Stimulated activated memory B cell treated with anti-CD40 and anti-IgM and Interleukin-4, amounts not matched to agents 10 μg/mL and 1 μg/mL and 100 μg/mL, for 72 hours (primary cell): ENCODE data around the gene BATF2.
"Not testable (repeated sequence)": the region's sequence is repeated elsewhere in the genome, so short reads cannot be mapped to it uniquely, and the experiment has no call there.

Source experiments
- ATAC-seq: fragments of 150-1000 bp; cut with Tn5 transposase; 2 replicates; pipeline ENCODE4 v1.10.0; 2021
- H3K27ac Mint-ChIP-seq: one replicate; pipeline ENCODE4 v1.8.0; 2022; ENCODE audit warnings: mild to moderate bottlenecking, mixed read lengths
- H3K27me3 Mint-ChIP-seq: one replicate; pipeline ENCODE4 v1.8.0; 2022; ENCODE audit warnings: mixed read lengths
- H3K36me3 Mint-ChIP-seq: one replicate; pipeline ENCODE4 v1.8.0; 2022; ENCODE audit warnings: mixed read lengths
- H3K4me1 Mint-ChIP-seq: one replicate; pipeline ENCODE4 v1.8.0; 2022; ENCODE audit warnings: mixed read lengths
- H3K4me3 Mint-ChIP-seq: one replicate; pipeline ENCODE4 v1.8.0; 2022; ENCODE audit warnings: mild to moderate bottlenecking, moderate library complexity, mixed read lengths
- H3K9me3 Mint-ChIP-seq: one replicate; pipeline ENCODE4 v1.8.0; 2022; ENCODE audit warnings: mixed read lengths

BATF2 gene

GRCh38 chr11:65021003-65021402 lies 24.2 kb upstream of the BATF2 start:
- H3K4me3 Mint-ChIP-seq = no peak overlapping the region
- H3K36me3 Mint-ChIP-seq = peaks cover 36% of the 10 kb centered on the region
- no peaks in the 10 kb centered on the region for H3K27me3 Mint-ChIP-seq
- H3K9me3 Mint-ChIP-seq = no peaks in the 10 kb centered on the region
- H3K4me1 Mint-ChIP-seq = peaks cover 16% of the 10 kb centered on the region
- ATAC-seq = no peak
- H3K27ac Mint-ChIP-seq = no peak overlapping the region

- peaks cover 38% of the 10 kb centered on the region for H3K36me3 Mint-ChIP-seq
- no peaks in the 10 kb centered on the region for H3K27me3 Mint-ChIP-seq
- ATAC-seq = no peak
- no peak overlapping the region for H3K27ac Mint-ChIP-seq
- H3K9me3 Mint-ChIP-seq = no peaks in the 10 kb centered on the region
- peaks cover 25% of the 10 kb centered on the region for H3K4me1 Mint-ChIP-seq
- H3K4me3 Mint-ChIP-seq = no peak overlapping the region
Measured at GRCh38 chr11:65019824-65020223, 23.1 kb upstream of the BATF2 start.

- no peak for ATAC-seq
- Mint-ChIP-seq H3K27me3 (no peaks in the 10 kb centered on the region), H3K27ac (no peak overlapping the region), H3K4me1 (peaks cover 34% of the 10 kb centered on the region), H3K36me3 (peaks cover 38% of the 10 kb centered on the region), H3K9me3 (no peaks in the 10 kb centered on the region), H3K4me3 (no peak overlapping the region)
Measured at GRCh38 chr11:65017937-65018336, 21.2 kb upstream of the BATF2 start.

- Mint-ChIP-seq H3K27me3 (no peaks in the 10 kb centered on the region), H3K4me3 (no peak overlapping the region), H3K4me1 (peaks cover 37% of the 10 kb centered on the region), H3K36me3 (peaks cover 29% of the 10 kb centered on the region), H3K27ac (peak overlapping the region; percentile 8), H3K9me3 (no peaks in the 10 kb centered on the region)
- ATAC-seq = no peak
Measured at GRCh38 chr11:65016705-65017104, 19.9 kb upstream of the BATF2 start.

- peaks cover 37% of the 10 kb centered on the region for H3K4me1 Mint-ChIP-seq
- H3K9me3 Mint-ChIP-seq = no peaks in the 10 kb centered on the region
- H3K36me3 Mint-ChIP-seq = peaks cover 27% of the 10 kb centered on the region
- no peaks in the 10 kb centered on the region for H3K27me3 Mint-ChIP-seq
- H3K27ac Mint-ChIP-seq = peak overlapping the region; percentile 97
- H3K4me3 Mint-ChIP-seq = peak overlapping the region; percentile 82
- no peak for ATAC-seq
Measured at GRCh38 chr11:65014726-65015227, 18.0 kb upstream of the BATF2 start.

- ATAC-seq = peak; percentile 90
- Mint-ChIP-seq H3K36me3 (peaks cover 20% of the 10 kb centered on the region), H3K27ac (peak within 1 kb of the TSS; percentile 97), H3K27me3 (no peaks in the 10 kb centered on the region), H3K4me1 (peaks cover 37% of the 10 kb centered on the region), H3K9me3 (no peaks in the 10 kb centered on the region), H3K4me3 (peak within 1 kb of the TSS; percentile 85)
Measured at GRCh38 chr11:65013888-65014725, 17.3 kb upstream of the BATF2 start, which contains the start of gene ARL2. TSS of gene ARL2 (plus strand) at chr11:65014160. CDS start at chr11:65014208, 48 bp downstream.

- H3K36me3 Mint-ChIP-seq = peaks cover 16% of the 10 kb centered on the region
- ATAC-seq = peak; percentile 92
- peaks cover 37% of the 10 kb centered on the region for H3K4me1 Mint-ChIP-seq
- no peaks in the 10 kb centered on the region for H3K27me3 Mint-ChIP-seq
- peak overlapping the region; percentile 85 for H3K4me3 Mint-ChIP-seq
- peak overlapping the region; percentile 97 for H3K27ac Mint-ChIP-seq
- H3K9me3 Mint-ChIP-seq = no peaks in the 10 kb centered on the region
Measured at GRCh38 chr11:65013130-65013887, 16.5 kb upstream of the BATF2 start.

- Mint-ChIP-seq H3K4me1 (peaks cover 11% of the 10 kb centered on the region), H3K4me3 (no peak overlapping the region), H3K27me3 (no peaks in the 10 kb centered on the region), H3K9me3 (no peaks in the 10 kb centered on the region), H3K36me3 (no peaks in the 10 kb centered on the region), H3K27ac (no peak overlapping the region)
- ATAC-seq = no peak
Measured at GRCh38 chr11:65008873-65009272, 12.1 kb upstream of the BATF2 start.

- no peaks in the 10 kb centered on the region for H3K27me3 Mint-ChIP-seq
- ATAC-seq = no peak
- no peaks in the 10 kb centered on the region for H3K36me3 Mint-ChIP-seq
- no peak overlapping the region for H3K27ac Mint-ChIP-seq
- no peak overlapping the region for H3K4me3 Mint-ChIP-seq
- H3K9me3 Mint-ChIP-seq = no peaks in the 10 kb centered on the region
- peaks cover 4% of the 10 kb centered on the region for H3K4me1 Mint-ChIP-seq
Measured at GRCh38 chr11:65008016-65008415, 11.2 kb upstream of the BATF2 start.

GRCh38 chr11:65003968-65004367 lies 7.2 kb upstream of the BATF2 start:
- H3K27ac Mint-ChIP-seq, H3K4me1 Mint-ChIP-seq, H3K9me3 Mint-ChIP-seq, H3K36me3 Mint-ChIP-seq, H3K4me3 Mint-ChIP-seq, ATAC-seq, H3K27me3 Mint-ChIP-seq: not testable (repeated sequence)

- no peak overlapping the region for H3K27ac Mint-ChIP-seq
- no peaks in the 10 kb centered on the region for H3K36me3 Mint-ChIP-seq
- no peak overlapping the region for H3K4me3 Mint-ChIP-seq
- H3K9me3 Mint-ChIP-seq = no peaks in the 10 kb centered on the region
- no peaks in the 10 kb centered on the region for H3K27me3 Mint-ChIP-seq
- peaks cover 8% of the 10 kb centered on the region for H3K4me1 Mint-ChIP-seq
- no peak for ATAC-seq
Measured at GRCh38 chr11:65003282-65003681, 6.5 kb upstream of the BATF2 start.

- Mint-ChIP-seq H3K36me3 (no peaks in the 10 kb centered on the region), H3K4me3 (no peak overlapping the region), H3K27me3 (no peaks in the 10 kb centered on the region), H3K9me3 (no peaks in the 10 kb centered on the region), H3K27ac (no peak overlapping the region), H3K4me1 (peaks cover 11% of the 10 kb centered on the region)
- no peak for ATAC-seq
Measured at GRCh38 chr11:65002706-65003105, 5.9 kb upstream of the BATF2 start.

- H3K27me3 Mint-ChIP-seq = no peaks in the 10 kb centered on the region
- H3K36me3 Mint-ChIP-seq = no peaks in the 10 kb centered on the region
- H3K4me3 Mint-ChIP-seq = no peak overlapping the region
- no peak overlapping the region for H3K27ac Mint-ChIP-seq
- H3K4me1 Mint-ChIP-seq = peaks cover 25% of the 10 kb centered on the region
- no peaks in the 10 kb centered on the region for H3K9me3 Mint-ChIP-seq
- ATAC-seq = no peak
Measured at GRCh38 chr11:64999478-64999877, 2.7 kb upstream of the BATF2 start.

GRCh38 chr11:64998690-64999431 lies 2.1 kb upstream of the BATF2 start:
- Mint-ChIP-seq H3K4me3 (no peak overlapping the region), H3K4me1 (peaks cover 25% of the 10 kb centered on the region), H3K27ac (peak overlapping the region; percentile 45), H3K9me3 (no peaks in the 10 kb centered on the region), H3K27me3 (no peaks in the 10 kb centered on the region), H3K36me3 (no peaks in the 10 kb centered on the region)
- ATAC-seq = no peak

GRCh38 chr11:64998141-64998540 lies 1.4 kb upstream of the BATF2 start:
- no peak overlapping the region for H3K4me3 Mint-ChIP-seq
- H3K27ac Mint-ChIP-seq = peak overlapping the region; percentile 45
- H3K9me3 Mint-ChIP-seq = no peaks in the 10 kb centered on the region
- no peaks in the 10 kb centered on the region for H3K36me3 Mint-ChIP-seq
- H3K27me3 Mint-ChIP-seq = no peaks in the 10 kb centered on the region
- peaks cover 25% of the 10 kb centered on the region for H3K4me1 Mint-ChIP-seq
- ATAC-seq = no peak
